HG03432 (cell line): ENCODE results near the gene SLC27A1.
"Not testable (repeated sequence)": the region's sequence is repeated elsewhere in the genome, so short reads cannot be mapped to it uniquely, and the experiment has no call there.

ENCODE experiments used
- ATAC-seq: cut with Tn5 transposase; IDR thresholded peaks from one replicate; pipeline ENCODE4 v1.9.1; 2021; ENCODE audit warnings: mild to moderate bottlenecking, moderate library complexity; ENCODE audit not compliant: unreplicated experiment

SLC27A1 gene

GRCh38 chr19:17510220-17510993 is 40.1 kb downstream of the SLC27A1 start:
- ATAC-seq, result no peak

DNA sequence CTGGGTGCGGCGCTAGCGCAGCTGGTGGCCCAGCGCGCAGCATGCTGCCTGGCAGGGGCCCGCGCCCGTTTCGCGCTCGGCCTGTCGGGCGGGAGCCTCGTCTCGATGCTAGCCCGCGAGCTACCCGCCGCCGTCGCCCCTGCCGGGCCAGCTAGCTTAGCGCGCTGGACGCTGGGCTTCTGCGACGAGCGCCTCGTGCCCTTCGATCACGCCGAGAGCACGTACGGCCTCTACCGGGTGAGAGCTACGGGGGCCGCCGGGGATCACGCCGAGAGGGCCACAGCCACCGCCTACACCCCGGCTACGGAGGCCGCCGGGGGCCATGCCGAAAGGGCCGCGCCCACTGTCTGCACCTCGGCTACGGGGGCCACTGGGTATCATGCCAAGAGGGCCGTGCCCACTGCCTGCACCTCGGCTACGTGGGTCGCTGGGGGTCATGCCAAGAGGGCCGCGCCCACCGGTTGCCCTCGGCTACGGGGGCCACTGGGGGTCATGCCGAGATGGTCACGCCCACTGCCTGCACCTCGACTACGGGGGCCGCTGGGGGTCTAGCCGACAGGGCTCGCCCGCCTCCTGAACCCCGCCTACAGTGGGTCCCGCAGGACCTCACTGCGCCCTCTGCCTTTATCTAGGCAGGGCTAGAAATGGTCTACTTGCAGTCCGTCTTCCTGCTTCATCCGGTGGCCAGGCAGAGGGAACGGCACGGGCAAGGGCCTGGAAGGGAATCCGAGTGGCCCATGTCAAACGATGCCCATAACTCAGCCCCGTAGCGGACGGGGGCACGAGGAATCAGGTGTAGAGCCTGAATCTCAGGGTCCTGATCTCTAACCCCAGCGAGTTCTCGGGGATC is 41.6 kb downstream of the SLC27A1 start:
- peak; percentile 71 for ATAC-seq

GRCh38 chr19:17512574-17512939 is 42.2 kb downstream of the SLC27A1 start:
- ATAC-seq, result no peak

GRCh38 chr19:17515408-17516149 is 45.3 kb downstream of the SLC27A1 start:
- ATAC-seq, result no peak

- ATAC-seq, result no peak
Observed at GRCh38 chr19:17517898-17518297, 47.6 kb downstream of the SLC27A1 start.

GRCh38 chr19:17518654-17519053 is 48.3 kb downstream of the SLC27A1 start:
- ATAC-seq, result not testable (repeated sequence)

GRCh38 chr19:17519967-17520366 is 49.6 kb downstream of the SLC27A1 start:
- no peak for ATAC-seq

DNA sequence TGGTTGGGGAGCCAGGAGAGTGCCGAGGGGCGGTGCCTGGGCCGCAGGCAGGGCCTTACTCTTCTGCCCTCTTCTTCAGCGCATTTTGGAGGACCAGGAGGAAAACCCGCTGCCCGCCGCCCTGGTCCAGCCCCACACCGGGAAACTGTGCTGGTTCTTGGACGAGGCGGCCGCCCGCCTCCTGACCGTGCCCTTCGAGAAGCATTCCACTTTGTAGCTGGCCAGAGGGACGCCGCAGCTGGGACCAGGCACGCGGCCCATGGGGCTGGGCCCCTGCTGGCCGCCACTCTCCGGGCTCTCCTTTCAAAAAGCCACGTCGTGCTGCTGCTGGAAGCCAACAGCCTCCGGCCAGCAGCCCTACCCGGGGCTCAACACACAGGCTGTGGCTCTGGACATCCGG is 50.5 kb downstream of the SLC27A1 start:
- ATAC-seq, result no peak

DNA sequence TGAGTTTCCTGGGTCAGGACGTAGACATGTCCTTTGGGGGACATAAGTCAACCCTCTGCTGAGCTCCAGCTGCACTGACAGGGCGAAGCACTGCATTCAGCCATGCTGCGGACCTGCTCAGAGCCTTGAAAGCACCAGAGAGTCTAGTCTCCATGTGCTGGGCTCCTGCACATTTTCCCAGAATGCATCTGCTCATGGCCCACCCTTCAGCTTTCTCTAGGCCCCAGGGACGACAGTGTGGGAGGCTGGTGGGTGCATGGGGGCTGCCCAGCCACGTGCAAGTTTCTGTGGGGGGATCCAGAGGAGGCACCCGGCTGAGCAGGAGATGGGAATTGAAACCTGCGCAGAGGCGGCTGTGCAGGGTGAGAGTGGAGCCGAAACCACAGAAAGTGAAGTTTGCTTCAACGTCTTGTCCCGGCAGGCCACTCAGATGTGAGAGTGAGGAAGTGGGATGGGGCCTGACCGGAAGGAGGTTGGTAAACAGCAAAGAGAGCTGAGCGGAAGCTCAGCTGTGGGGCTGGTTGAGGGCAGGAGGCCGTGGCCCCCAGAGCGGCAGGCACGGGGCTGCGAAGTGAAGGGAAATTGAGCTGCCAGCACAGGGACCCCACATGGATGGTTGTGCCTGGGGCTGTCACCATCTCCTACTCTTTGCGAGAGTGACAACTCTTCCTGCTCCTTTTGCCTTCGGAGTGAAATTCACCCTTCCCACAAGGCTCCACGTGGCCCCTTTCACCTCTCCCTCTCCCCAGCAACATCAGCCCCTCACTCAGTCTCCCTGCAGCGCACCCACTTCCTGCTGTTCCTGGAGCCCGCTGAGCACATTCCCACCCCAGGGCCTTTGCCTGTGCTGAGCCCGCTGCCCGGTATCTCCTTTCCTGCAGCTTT is 52.9 kb downstream of the SLC27A1 start:
- ATAC-seq, result peak; percentile 66

- ATAC-seq, result no peak
Observed at GRCh38 chr19:17524651-17525050, 54.3 kb downstream of the SLC27A1 start.

GRCh38 chr19:17525141-17525540 is 54.8 kb downstream of the SLC27A1 start:
- ATAC-seq, result no peak

DNA sequence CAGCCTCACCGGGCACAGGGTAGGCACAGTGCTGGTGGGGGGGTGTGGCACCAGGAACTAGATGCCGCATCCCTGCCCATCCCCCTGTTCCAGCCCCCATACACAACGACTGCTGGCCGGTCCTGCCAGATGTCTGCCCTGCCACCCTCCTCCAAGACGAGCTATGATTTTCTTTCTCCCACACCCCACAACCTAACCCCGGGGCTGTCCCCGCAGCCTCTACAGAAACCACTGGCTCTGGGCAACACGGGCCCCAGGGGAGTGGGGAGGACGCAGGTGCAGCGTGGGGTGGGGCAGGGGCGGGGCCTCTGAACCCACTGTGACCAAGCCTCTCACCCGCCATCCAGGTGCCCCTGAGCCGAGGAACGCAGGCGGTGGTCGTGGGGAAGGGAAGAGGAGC is 56.6 kb downstream of the SLC27A1 start:
- ATAC-seq, result no peak

GRCh38 chr19:17527326-17527725 is 57.0 kb downstream of the SLC27A1 start:
- ATAC-seq, result no peak

GRCh38 chr19:17528610-17529009 is 58.3 kb downstream of the SLC27A1 start:
- no peak for ATAC-seq

DNA sequence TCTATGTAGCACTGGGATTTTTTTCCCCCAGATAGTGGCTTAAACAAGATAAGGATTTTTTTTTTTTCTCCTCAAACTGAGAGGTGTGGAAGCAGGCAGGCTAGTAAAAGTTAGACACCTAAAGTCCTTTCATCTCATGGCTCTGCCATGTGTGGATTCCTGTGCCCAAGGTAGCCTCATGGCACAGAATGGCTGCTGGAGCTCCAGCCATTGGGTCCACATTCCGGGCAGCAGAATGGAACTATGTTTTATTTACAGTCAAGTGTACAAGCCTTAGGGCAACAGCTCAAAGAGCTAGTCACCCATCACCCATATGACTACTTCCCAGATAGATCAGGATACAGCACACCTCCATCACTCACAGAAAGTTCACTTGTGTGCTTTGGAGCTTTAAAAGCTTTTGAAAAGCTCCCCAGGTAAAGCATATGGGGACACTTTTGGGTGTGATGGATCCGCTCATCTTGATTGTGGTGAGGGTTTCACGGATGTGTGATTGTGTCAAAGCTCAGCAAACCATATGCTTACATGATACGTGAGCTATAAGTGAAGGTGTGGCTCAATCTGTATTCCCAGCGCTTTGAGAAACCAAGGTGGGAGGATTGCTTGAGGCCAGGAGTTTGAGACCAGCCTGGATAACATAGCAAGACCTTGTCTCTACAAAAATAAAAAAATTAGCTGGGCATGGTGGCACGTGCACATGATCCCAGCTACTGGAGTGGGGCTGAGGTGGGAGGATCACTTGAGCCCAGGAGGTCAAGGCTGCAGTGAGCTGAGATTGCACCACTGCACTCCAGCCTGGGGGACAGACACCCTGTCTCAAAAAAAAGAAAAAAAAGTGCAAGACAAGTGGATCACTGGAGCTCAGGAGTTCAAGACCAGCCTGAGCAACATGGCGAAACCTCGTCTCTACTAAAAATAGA is 59.2 kb downstream of the SLC27A1 start:
- no peak for ATAC-seq

DNA sequence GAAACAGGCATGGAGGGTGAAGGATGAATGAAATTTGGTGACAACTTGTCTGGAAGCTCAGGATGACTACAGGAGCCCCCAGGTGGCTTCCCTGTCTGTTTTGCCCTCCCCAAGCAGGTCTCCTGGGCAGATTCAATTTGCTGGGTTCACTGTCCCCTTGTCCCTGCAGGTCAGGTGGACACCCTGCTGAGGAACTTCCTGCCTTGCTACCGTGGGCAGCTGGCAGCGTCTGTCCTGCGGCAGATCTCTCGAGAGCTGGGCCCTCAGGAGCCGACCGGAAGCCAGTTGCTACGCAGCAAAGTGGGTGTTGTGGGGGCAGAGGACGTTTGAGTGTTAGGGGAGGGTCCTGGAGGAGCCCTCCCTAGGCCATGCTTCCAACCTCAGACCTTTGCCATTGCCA is 60.3 kb downstream of the SLC27A1 start:
- ATAC-seq, result no peak

DNA sequence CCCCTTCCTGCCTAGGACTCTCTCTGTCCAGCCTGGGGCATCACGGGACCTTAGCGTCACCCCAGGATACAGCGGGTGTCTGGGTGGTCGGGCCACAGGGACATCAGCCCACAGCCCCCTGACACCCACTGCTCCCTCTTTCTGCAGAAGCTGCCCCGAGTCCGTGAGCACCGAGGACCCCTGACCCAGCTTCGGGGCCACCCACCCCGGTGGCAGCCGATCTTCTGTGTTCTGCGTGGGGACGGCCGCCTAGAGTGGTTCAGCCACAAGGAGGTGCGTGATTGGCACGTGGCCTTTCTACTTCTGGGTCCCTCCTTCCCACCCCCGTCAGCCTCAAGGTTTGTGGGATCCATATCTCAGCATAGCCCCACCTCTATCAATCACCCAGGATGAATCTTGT is 61.8 kb downstream of the SLC27A1 start:
- no peak for ATAC-seq

GRCh38 chr19:17532557-17532956 is 62.2 kb downstream of the SLC27A1 start:
- ATAC-seq, result no peak

- ATAC-seq, result no peak
Observed at GRCh38 chr19:17534767-17535166, 64.4 kb downstream of the SLC27A1 start.
